ENCODE results near the gene SRRM3.
"Not testable (repeated sequence)": the region's sequence is repeated elsewhere in the genome, so short reads cannot be mapped to it uniquely, and the experiment has no call there.

The SRRM3 gene

DNA sequence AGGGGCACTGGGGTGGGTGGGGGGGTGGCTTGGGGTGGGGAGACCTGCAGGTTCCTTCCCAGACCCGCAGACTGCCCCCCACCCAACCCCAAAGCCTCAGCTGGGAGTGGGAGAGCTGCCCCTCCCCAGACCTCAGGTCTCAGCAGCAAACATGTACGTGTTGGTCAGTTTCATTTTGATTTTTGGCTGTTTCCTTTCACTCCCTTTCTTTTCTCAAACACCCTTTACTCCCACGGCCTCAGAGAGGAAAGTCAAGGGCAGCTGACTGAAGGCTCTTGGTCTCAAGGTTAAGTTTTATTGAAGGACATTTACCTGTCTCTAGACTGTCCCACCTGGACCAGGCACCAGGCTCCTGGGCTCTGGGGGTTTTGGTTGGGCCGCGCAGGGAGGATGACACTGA, 66.7 kb downstream of the SRRM3 start:
- Histone ChIP-seq H3K4me1 (ENCODE audit: control insufficient read depth, low read length) (peaks cover 8% of the 10 kb centered on the region), H3K36me3 (ENCODE audit: control insufficient read depth, low read length) (no peaks in the 10 kb centered on the region), H3K9me3 (ENCODE audit: control insufficient read depth, insufficient read depth, low read length) (no peaks in the 10 kb centered on the region), H4K20me1 (ENCODE audit: control insufficient read depth, insufficient read depth, low read depth, low read length) (no peaks in the 10 kb centered on the region; the same call in 1 of the 2 replicates), H3K27me3 (ENCODE audit: control insufficient read depth, low read length) (peaks cover 45% of the 10 kb centered on the region), H3K4me3 (ENCODE audit: low read length) (no peak overlapping the region), H3K27ac (ENCODE audit: low read depth, low read length) (no peak overlapping the region), H3F3A (ENCODE audit: control insufficient read depth, insufficient read depth) (peaks cover 2% of the 10 kb centered on the region; the same call in 1 of the 2 replicates), H3K79me2 (ENCODE audit: control insufficient read depth, low read length) (no peaks in the 10 kb centered on the region), H3K4me2 (ENCODE audit: low read length) (no peak overlapping the region), H3K9me2 (replicated peaks; ENCODE audit: control insufficient read depth, low read length) (no peaks in the 10 kb centered on the region)
- TF ChIP-seq, protein P1, sequence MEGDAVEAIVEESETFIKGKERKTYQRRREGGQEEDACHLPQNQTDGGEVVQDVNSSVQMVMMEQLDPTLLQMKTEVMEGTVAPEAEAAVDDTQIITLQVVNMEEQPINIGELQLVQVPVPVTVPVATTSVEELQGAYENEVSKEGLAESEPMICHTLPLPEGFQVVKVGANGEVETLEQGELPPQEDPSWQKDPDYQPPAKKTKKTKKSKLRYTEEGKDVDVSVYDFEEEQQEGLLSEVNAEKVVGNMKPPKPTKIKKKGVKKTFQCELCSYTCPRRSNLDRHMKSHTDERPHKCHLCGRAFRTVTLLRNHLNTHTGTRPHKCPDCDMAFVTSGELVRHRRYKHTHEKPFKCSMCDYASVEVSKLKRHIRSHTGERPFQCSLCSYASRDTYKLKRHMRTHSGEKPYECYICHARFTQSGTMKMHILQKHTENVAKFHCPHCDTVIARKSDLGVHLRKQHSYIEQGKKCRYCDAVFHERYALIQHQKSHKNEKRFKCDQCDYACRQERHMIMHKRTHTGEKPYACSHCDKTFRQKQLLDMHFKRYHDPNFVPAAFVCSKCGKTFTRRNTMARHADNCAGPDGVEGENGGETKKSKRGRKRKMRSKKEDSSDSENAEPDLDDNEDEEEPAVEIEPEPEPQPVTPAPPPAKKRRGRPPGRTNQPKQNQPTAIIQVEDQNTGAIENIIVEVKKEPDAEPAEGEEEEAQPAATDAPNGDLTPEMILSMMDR (IDR thresholded peaks at IDR 0.05; ENCODE audit: low read depth, low read length, poor library complexity, severe bottlenecking): no peak
- no peak for TF ChIP-seq EZH2phosphoT487 (IDR thresholded peaks at IDR 0.05; ENCODE audit: borderline replicate concordance, low read length)

DNA sequence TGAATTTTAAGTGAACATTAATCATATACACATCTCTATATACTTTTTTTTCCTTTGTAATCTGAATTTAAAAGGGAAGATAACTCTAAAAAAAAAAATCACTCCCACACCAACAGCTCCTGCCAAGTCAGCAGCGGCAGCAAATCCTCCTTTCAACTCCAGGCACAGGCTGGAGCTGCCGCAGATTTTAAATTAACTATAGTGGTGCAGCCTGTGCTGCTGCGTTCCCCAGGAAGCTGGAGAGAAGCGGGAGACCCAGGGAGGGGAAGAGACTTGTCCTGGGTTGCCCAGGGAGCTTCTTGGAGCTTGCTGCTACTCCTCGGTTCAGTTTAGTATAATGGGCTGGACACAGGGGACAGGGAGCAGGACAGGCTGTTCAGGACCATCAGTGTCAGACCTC, 68.2 kb downstream of the SRRM3 start:
- peaks cover 54% of the 10 kb centered on the region for H3K27me3 ChIP-seq (ENCODE audit: control insufficient read depth, low read length)
- H3K9me3 ChIP-seq (ENCODE audit: control insufficient read depth, insufficient read depth, low read length): no peaks in the 10 kb centered on the region
- TF ChIP-seq, protein P1 (IDR thresholded peaks at IDR 0.05; ENCODE audit: low read depth, low read length, poor library complexity, severe bottlenecking): no peak
- no peak for TF ChIP-seq EZH2phosphoT487 (IDR thresholded peaks at IDR 0.05; ENCODE audit: borderline replicate concordance, low read length)
- H4K20me1 ChIP-seq (ENCODE audit: control insufficient read depth, insufficient read depth, low read depth, low read length): no peaks in the 10 kb centered on the region
- H3K9me2 ChIP-seq (replicated peaks; ENCODE audit: control insufficient read depth, low read length): no peaks in the 10 kb centered on the region
- peaks cover 8% of the 10 kb centered on the region for H3K4me1 ChIP-seq (ENCODE audit: control insufficient read depth, low read length)
- H3K27ac ChIP-seq (ENCODE audit: low read depth, low read length): no peak overlapping the region
- H3K79me2 ChIP-seq (ENCODE audit: control insufficient read depth, low read length): no peaks in the 10 kb centered on the region
- H3K4me3 ChIP-seq (ENCODE audit: low read length): no peak overlapping the region
- no peak overlapping the region for H3K4me2 ChIP-seq (ENCODE audit: low read length)
- H3K36me3 ChIP-seq (ENCODE audit: control insufficient read depth, low read length): no peaks in the 10 kb centered on the region
- peaks cover 2% of the 10 kb centered on the region; the same call in 1 of the 2 replicates for H3F3A ChIP-seq (ENCODE audit: control insufficient read depth, insufficient read depth)

DNA sequence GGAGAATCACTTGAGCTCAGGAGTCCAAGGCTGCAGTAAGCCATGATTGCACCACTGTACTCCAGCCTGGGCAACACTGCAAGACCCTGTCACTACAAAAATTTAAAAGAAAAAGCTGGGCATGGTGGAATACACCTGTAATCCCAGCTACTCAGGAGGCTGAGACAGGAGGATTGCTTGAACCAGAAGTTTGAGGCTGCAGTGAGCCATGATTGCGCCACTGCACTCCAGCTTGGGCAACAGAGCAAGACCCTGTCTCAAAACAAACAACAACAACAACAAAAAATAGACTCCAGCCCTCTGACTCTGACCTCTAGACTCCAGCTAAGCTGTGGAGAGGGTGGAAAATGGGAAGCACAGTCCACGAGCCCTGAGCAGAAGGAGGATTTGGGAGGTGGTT, 69.7 kb downstream of the SRRM3 start:
- not testable (repeated sequence) for H3K79me2 ChIP-seq (ENCODE audit: control insufficient read depth, low read length); H4K20me1 ChIP-seq (ENCODE audit: control insufficient read depth, insufficient read depth, low read depth, low read length); H3K4me2 ChIP-seq (ENCODE audit: low read length); H3K4me1 ChIP-seq (ENCODE audit: control insufficient read depth, low read length); H3K9me3 ChIP-seq (ENCODE audit: control insufficient read depth, insufficient read depth, low read length); H3K9me2 ChIP-seq (replicated peaks; ENCODE audit: control insufficient read depth, low read length); H3K36me3 ChIP-seq (ENCODE audit: control insufficient read depth, low read length); H3K4me3 ChIP-seq (ENCODE audit: low read length); H3K27ac ChIP-seq (ENCODE audit: low read depth, low read length); H3F3A ChIP-seq (ENCODE audit: control insufficient read depth, insufficient read depth)
- H3K27me3 ChIP-seq (ENCODE audit: control insufficient read depth, low read length): peaks cover 54% of the 10 kb centered on the region

DNA sequence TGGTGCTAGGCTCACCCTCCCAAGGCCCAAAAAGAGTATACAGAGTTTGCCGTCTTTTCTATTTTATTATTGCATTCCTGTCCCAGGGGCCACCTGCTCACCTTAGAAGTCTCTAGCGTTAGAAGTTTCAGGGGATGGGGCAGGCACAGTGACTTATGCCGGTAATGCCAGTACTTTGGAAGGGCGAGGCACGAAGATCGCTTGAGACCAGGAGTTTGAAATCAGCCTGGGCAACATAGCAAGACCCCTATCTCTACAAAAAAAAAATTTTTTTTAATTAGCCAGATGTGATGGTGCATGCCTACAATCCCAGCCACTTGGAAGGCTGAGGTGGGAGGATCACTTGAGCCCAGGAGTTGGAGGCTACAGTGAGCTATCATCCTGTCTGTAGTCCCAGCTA, 70.4 kb downstream of the SRRM3 start:
- Histone ChIP-seq H3K9me3 (ENCODE audit: control insufficient read depth, insufficient read depth, low read length) (no peaks in the 10 kb centered on the region), H3K27ac (ENCODE audit: low read depth, low read length) (no peak overlapping the region), H3K9me2 (replicated peaks; ENCODE audit: control insufficient read depth, low read length) (no peaks in the 10 kb centered on the region), H3K36me3 (ENCODE audit: control insufficient read depth, low read length) (no peaks in the 10 kb centered on the region), H4K20me1 (ENCODE audit: control insufficient read depth, insufficient read depth, low read depth, low read length) (no peaks in the 10 kb centered on the region), H3K79me2 (ENCODE audit: control insufficient read depth, low read length) (no peaks in the 10 kb centered on the region), H3K4me1 (ENCODE audit: control insufficient read depth, low read length) (peaks cover 4% of the 10 kb centered on the region), H3F3A (ENCODE audit: control insufficient read depth, insufficient read depth) (peaks cover 2% of the 10 kb centered on the region; the same call in 1 of the 2 replicates), H3K4me2 (ENCODE audit: low read length) (no peak overlapping the region), H3K4me3 (ENCODE audit: low read length) (no peak overlapping the region), H3K27me3 (ENCODE audit: control insufficient read depth, low read length) (peaks cover 47% of the 10 kb centered on the region)
- TF ChIP-seq EZH2phosphoT487 (IDR thresholded peaks at IDR 0.05; ENCODE audit: borderline replicate concordance, low read length): no peak
- TF ChIP-seq, protein P1 (IDR thresholded peaks at IDR 0.05; ENCODE audit: low read depth, low read length, poor library complexity, severe bottlenecking): no peak
